ENCODE data around the gene MACROD2. TPM values are rescaled to one million over a fixed set of nuclear protein-coding genes. Genes with fewer than 3 reads are reported as not detected.

The MACROD2 gene
- total RNA-seq, 1 experiment from 2014 or later, result 1.4 TPM

GRCh38 chr20:14765370-14765701, 770.0 kb downstream of the MACROD2 start:
- POLR2A ChIA-PET (ENCODE audit: low non-redundant PET), result no interaction called here

GRCh38 chr20:14773486-14773885, 778.2 kb downstream of the MACROD2 start:
- CTCF ChIA-PET, result no interaction called here
- Histone ChIP-seq H3K27ac (ENCODE audit: low read depth, low read length, poor library complexity, severe bottlenecking) (no peak overlapping the region), H3K9me3 (ENCODE audit: low read depth, low read length, poor library complexity, severe bottlenecking) (no peaks in the 10 kb centered on the region), H3K36me3 (ENCODE audit: insufficient read depth, low read length, poor library complexity, severe bottlenecking) (no peaks in the 10 kb centered on the region), H3K27me3 (replicated peaks; ENCODE audit: insufficient read depth, low read depth, low read length, poor library complexity) (no peaks in the 10 kb centered on the region), H3K4me1 (ENCODE audit: insufficient read depth, low read length, poor library complexity, severe bottlenecking) (no peaks in the 10 kb centered on the region), H3K4me3 (ENCODE audit: low read depth, low read length, poor library complexity, severe bottlenecking) (no peak overlapping the region)
- DNase-seq (ENCODE audit: low spot score), result no peak
- TF ChIP-seq EZH2 (IDR thresholded peaks at IDR 0.05; ENCODE audit: borderline replicate concordance, low read depth, low read length, poor library complexity, severe bottlenecking) (no peak), CTCF (conservative IDR thresholded peaks at IDR 0.05; ENCODE audit: low read depth, low read length) (no peak)
- POLR2A ChIA-PET (ENCODE audit: low non-redundant PET), result no interaction called here
- intact Hi-C loops (cut with micrococcal nuclease; ENCODE audit: unreplicated experiment), result no loop called here
- BruUV-seq (replicated peaks), result no TSS peak

More at GRCh38 chr20:14765370-14765701, 770.0 kb downstream of the MACROD2 start:
- DNase-seq (ENCODE audit: low spot score), result no peak
- CTCF ChIA-PET, result no interaction called here
- Histone ChIP-seq H3K9me3 (ENCODE audit: low read depth, low read length, poor library complexity, severe bottlenecking) (no peaks in the 10 kb centered on the region), H3K27ac (ENCODE audit: low read depth, low read length, poor library complexity, severe bottlenecking) (no peak overlapping the region), H3K4me3 (ENCODE audit: low read depth, low read length, poor library complexity, severe bottlenecking) (no peak overlapping the region), H3K27me3 (replicated peaks; ENCODE audit: insufficient read depth, low read depth, low read length, poor library complexity) (no peaks in the 10 kb centered on the region), H3K4me1 (ENCODE audit: insufficient read depth, low read length, poor library complexity, severe bottlenecking) (no peaks in the 10 kb centered on the region), H3K36me3 (ENCODE audit: insufficient read depth, low read length, poor library complexity, severe bottlenecking) (no peaks in the 10 kb centered on the region)
- intact Hi-C loops (cut with micrococcal nuclease; ENCODE audit: unreplicated experiment), result no loop called here
- TF ChIP-seq EZH2 (IDR thresholded peaks at IDR 0.05; ENCODE audit: borderline replicate concordance, low read depth, low read length, poor library complexity, severe bottlenecking) (no peak), CTCF (conservative IDR thresholded peaks at IDR 0.05; ENCODE audit: low read depth, low read length) (no peak)
- BruUV-seq (replicated peaks), result no TSS peak

- Histone ChIP-seq H3K4me3 (ENCODE audit: low read depth, low read length, poor library complexity, severe bottlenecking) (no peak overlapping the region), H3K4me1 (ENCODE audit: insufficient read depth, low read length, poor library complexity, severe bottlenecking) (no peaks in the 10 kb centered on the region), H3K9me3 (ENCODE audit: low read depth, low read length, poor library complexity, severe bottlenecking) (no peaks in the 10 kb centered on the region), H3K27ac (ENCODE audit: low read depth, low read length, poor library complexity, severe bottlenecking) (no peak overlapping the region), H3K27me3 (replicated peaks; ENCODE audit: insufficient read depth, low read depth, low read length, poor library complexity) (no peaks in the 10 kb centered on the region), H3K36me3 (ENCODE audit: insufficient read depth, low read length, poor library complexity, severe bottlenecking) (no peaks in the 10 kb centered on the region)
- TF ChIP-seq CTCF (conservative IDR thresholded peaks at IDR 0.05; ENCODE audit: low read depth, low read length) (no peak), EZH2 (IDR thresholded peaks at IDR 0.05; ENCODE audit: borderline replicate concordance, low read depth, low read length, poor library complexity, severe bottlenecking) (no peak)
- ChIA-PET POLR2A (ENCODE audit: low non-redundant PET) (no interaction called here), CTCF (no interaction called here)
- intact Hi-C loops (cut with micrococcal nuclease; ENCODE audit: unreplicated experiment), result no loop called here
- DNase-seq (ENCODE audit: low spot score), result no peak
- no TSS peak for BruUV-seq (replicated peaks)
Observed at GRCh38 chr20:14775778-14776177, 780.5 kb downstream of the MACROD2 start.
